HS-27A (cell line): ENCODE results near the gene KRTAP2-4.
"Not testable (repeated sequence)": the region's sequence is repeated elsewhere in the genome, so short reads cannot be mapped to it uniquely, and the experiment has no call there.

Experiments used
- DNase-seq: peaks from one replicate; pipeline ENCODE4 v3.0.0-alpha.2; 2012; ENCODE audit warnings: low read depth, missing footprints

KRTAP2-4 gene

DNA sequence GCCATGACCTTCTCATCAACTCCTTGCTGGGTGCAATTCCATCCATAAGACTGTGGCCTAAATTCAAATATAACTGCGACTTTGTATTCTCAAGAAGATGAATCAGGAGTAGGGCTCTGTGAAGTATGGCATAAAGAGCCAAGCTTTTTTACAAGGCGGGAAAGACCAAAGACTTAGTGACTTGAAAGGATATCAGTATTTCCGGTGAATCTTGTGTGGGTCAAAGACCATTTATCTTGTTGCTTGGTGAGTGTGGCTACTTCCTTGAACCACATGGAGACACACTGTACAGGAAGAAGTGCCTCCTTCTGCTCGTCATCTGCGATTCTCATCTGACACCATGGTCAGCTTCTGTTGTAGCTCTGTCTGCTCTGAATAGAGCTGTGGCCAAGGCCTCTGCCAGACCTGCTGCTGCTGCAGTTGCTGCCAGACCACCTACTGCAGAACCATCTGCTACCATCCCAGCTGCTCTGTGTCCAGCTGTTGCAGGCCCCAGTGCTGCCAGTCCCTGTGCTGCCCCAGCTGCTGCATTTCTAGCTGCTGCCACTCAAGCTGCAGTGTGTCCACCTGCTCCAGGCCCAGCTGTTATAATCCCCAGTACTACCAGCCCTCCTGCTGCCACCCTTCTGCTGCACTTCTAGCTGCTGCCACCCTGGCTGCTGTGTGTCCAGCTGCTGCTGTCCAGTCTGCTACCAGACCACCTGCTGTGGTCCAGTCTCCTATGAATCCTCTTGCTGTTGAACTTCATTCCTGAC, 6.1 kb upstream of the KRTAP2-4 start:
- no peak for DNase-seq

DNA sequence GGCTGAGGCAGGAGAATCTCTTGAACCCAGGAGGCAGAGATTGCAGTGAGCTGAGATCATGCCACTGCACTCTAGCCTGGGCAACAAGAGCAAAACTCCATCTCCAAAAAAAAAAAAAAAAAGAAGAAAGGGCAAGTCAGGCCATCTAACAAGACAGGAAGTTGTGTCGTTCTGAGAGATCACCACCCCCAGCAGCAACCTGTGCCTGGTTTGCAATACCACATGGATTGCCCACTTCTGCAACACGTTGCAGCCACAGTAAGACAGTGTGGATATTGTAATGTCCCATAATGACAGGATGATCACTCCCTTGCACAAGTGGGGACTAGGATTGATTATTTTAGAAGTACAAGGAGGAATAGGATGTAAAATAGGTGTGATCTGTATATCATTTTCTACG, 3.4 kb upstream of the KRTAP2-4 start:
- DNase-seq, result no peak

DNA sequence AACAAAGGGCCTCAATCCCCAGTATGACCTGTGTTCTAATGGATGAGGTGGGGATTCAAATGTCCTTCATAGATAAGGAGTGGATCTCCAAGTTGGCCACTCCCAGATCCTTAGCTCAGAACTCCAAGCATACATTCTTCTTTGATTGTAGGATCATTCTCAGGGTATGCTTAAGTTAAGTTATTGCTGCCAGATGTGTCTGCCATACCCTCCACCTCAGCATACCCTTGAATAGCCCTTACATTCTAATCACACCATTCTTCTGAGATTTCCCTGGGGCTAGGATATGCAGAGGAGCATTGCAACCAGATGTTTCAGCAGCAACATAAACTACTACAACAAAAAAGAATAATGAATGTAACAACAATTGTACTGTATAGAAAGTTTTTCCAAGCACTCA, 1.6 kb upstream of the KRTAP2-4 start:
- no peak for DNase-seq

DNA sequence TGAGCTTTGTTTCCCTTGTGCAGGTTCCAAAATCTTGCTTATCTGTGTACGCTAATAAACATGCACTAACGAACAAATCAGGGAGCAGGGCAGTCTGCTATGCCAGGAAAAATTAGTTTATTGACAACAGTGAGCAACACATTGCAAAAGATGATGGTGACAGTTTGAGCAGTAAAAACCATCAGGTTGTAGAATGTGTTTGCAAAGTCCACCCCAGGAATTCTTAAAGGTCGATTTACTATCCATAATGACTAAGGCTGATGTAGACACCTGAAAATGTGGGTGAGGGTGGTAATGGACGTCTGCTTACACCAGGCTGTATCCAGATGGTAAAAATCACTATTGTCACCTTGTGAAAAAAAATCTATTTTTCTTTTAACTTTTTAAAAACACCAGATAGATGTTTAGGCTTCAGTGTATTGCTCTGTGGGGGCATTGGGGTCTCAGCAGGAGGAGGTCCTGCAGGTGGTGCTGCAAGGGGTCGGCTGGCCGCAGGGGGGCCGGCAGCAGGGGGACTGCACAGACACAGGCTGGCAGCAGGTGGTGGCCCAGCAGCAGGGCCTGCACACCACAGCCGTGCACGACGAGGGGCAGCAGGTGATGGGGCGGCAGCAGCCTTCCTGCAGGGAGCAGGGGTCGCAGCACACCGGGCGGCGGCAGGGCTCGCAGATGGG, 526 bp downstream of the KRTAP2-4 start:
- not testable (repeated sequence) for DNase-seq

DNA sequence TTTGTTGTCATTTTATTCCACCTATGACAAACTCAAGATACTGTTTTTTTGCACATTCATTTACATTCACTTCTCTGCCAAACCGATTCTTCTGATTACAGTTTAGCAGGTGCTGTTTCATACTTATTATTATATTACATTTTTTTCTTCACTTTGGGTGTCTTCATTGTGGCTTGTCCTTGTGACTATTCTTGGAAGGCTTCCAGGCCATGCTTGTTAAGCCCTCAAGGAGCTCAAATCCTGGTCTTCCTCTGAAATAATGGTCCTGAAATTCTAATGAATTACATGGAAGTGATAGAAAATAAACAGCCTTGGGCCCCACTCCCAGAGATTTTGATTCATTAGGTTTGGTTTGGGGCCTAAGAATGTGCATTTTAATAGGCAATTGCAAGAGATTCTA, 1.4 kb downstream of the KRTAP2-4 start:
- DNase-seq, result no peak

DNA sequence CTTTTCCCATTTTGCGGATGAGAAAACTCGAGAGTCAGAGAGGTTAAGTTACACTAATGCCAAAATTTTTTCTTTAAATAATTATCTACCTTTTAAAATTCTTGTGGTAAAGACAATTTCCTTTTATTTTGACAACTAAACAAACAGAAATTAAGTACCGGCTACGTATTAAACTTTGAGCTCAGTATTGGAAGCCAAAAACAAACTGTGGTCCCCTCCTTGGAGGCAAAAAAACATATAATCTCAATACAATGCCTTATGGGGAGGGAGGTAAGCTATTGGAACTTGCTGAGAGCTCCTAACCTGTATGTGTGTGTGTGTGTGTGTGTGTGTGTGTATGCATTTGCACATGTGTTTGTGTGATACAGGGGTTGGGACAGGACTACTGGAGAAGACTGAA, 2.2 kb downstream of the KRTAP2-4 start:
- DNase-seq, result no peak

DNA sequence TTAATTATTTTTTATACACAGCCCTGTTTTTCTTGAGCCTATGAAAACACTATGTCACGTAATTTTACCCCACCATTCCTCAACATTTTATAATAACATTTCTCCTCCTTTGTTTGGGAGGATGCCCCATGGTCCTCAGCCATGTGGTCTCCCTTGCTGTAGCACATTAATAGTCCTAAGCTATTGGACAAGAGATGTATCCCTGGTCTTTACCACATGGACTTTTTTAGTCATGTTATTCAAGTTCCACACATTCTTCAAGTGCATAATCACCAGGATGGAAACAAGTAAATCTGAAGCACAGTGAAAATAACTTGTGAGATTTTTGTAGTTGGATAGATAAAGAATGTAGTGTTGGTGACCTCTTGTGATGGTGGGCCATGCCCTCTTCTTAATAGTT, 3.7 kb downstream of the KRTAP2-4 start:
- no peak for DNase-seq

DNA sequence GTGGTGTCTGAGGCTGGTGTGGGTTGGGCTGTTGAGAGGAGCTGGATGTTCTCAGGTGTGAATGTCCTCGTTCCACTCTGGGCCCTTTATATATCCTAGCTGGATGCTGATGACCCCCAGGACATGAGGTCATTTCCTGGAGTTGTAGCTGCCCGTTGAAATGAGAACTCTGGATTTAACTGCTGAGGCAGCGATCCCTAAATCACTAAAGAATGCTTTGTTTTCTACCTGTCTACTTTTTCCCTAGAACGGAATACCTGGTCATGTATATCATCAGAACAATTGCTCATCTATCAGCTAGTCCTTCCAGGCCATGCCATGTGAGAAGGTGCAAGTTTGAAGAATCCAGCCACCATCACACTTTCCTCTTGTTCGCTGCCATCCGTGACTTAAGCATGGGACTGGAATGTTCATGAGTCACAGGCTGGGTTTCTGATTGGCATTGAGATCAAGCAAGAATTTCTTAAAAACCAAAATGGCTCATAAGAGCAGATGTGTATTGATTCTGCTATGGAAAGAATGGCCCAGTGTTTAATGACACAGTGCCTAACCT, 5.6 kb downstream of the KRTAP2-4 start, which contains the start of gene KRTAP2-3:
KRTAP2-3 (minus strand) TSS at position 63 of the 553 bp plus-strand sequence. CDS start 64 bp downstream, outside the sequence.
- DNase-seq, result peak; percentile 88

DNA sequence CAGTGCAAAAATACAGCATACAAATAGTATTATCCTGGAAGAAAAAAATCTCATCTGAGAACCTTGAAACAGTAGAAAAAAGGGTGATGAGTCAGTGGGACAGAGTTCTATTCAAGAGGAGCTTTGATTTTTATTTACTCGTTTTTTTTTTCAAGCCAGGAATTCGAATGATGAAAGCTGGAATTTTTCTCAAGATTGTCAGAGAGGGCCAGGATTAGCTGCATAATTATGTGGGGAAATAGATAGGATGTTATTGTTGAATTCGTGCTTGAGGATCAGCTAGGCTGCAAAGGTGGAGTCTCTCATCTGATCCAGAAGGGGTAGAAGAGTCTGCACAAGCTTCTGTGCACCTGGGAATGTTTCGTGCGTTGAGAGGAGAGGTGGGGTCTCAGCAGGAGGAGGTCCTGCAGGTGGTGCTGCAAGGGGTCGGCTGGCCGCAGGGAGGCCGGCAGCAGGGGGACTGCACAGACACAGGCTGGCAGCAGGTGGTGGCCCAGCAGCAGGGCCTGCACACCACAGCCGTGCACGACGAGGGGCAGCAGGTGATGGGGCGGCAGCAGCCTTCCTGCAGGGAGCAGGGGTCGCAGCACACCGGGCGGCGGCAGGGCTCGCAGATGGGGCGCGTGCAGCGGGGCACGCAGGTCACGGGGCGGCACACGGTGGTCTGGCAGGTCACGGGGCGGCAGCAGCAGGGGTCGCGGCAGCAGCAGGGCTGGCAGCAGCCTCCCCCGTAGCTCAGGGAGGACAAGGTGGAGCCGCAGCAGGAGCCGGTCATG, 6.2 kb downstream of the KRTAP2-4 start:
- not testable (repeated sequence) for DNase-seq

DNA sequence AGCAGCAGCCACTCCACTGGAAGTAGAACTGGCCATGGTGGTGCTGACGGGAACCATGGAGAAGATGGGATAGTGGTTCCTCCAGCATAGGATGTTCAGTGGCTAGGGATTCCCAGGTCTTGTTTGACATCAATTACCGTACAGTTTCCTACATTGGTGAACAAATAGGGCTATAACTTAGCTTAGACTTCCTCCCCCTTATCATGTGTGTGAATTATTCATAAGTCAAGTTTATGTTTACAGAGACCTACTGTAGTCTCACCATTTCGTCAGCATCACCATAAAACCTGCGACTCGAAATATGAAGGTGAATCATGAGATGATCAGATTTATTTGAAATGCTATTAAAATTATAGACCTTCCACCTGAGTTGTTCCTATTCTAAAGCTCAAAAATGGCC, 6.9 kb downstream of the KRTAP2-4 start:
- DNase-seq, result no peak

DNA sequence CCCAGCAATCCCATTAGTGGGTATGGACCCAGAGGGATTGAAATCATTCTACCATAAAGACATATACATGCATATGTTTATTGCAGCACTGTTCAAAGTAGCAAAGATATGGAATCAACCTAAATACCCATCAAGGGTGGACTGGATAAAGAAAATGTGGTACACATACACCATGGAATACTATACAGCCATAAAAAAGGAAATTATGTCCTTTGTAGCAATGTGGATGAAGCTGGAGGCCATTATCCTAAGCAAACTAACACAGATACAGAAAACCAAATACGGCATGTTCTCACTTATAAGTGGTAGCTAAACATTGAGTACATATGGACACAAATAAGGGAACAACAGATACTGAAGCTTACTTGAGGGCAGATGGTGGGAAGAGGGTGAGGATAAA, 8.1 kb downstream of the KRTAP2-4 start:
- no peak for DNase-seq

DNA sequence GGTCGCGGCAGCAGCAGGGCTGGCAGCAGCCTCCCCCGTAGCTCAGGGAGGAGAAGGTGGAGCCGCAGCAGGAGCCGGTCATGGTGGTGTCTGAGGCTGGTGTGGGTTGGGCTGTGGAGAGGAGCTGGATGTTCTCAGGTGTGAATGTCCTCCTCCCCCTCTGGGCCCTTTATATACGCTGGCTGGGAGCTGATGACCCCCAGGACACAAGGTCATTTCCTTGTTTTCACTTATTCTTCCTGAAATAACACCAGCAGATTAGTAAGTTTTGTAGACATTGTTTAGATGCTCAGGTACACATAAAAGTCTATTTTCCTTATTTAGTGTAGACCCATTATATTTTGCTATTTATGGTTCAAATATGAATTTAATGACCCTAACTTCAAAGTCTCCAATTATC, 10.5 kb downstream of the KRTAP2-4 start, which contains the start of gene KRTAP2-2:
KRTAP2-2 (minus strand) TSS at position 101 of the 400 bp plus-strand sequence; CDS start at position 82, 19 bp downstream.
- DNase-seq, result not testable (repeated sequence)

DNA sequence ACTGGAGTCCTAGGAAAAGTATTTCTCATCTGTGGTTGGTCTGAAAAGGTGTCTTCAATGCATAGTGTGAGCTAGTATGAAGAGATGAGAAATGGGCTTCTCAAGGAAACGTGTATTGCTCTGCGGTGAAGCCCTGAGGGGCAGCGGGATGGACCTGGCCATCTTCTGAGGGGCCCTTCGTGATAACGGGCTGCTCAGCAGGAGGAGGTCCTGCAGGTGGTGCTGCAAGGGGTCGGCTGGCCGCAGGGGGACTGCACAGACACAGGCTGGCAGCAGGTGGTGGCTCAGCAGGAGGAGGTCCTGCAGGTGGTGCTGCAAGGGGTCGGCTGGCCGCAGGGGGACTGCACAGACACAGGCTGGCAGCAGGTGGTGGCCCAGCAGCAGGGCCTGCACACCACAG, 11.1 kb downstream of the KRTAP2-4 start:
- not testable (repeated sequence) for DNase-seq

DNA sequence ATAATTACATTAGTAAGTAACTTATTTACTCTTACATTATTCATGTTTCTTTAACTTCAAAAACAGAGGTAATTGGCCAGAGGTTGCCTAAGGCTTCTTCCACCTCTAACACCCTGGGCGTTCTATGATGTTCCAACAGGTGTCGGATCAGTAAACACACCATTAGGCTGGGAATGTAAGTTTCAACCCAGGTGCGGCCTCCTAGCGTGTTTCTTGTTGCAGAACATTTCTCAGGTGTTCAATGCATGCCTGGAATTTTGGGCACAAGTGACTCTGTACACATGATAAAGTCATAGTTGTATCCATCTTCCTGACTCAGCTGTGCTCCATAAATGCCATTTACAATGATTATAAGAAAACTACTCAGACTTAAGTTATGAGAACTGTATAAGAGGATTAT, 11.7 kb downstream of the KRTAP2-4 start:
- DNase-seq, result no peak

DNA sequence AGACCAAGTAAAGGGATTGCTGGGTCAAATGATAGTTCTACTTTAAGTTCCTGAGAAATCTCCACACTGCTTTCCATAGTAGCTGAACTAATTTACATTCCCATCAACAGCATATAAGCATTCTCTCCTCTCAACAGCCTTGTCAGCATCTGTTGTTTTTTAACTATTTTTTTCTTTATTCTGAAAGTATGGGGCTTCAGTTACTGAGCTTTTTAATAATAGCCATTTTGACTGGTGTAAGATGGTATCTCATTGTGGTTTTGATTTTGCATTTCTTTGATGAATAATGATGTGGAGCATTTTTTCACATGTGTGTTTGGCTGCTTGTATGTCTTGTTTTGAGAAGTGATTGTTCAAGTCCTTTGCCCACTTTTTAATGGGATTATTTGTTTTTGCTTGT, 13.1 kb downstream of the KRTAP2-4 start:
- DNase-seq, result no peak

DNA sequence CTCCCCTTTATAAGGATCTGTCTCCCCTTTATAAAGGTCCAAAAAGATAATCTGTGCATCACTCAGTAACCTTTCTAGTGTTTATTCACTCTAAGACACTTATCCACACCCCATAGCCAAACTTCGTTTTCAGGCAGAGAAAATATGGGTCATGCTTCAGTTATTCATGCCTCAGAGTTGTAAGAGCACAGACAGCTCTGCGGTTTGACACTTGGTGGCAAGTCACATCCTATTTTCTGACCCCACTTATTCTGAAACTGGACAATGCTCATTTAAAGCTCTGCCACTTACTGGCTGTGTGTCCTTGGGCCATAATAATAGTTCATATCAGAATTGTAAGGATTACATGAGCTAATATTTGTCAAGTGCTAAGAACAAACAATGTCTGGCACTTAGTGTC, 16.6 kb downstream of the KRTAP2-4 start:
- DNase-seq, result no peak

DNA sequence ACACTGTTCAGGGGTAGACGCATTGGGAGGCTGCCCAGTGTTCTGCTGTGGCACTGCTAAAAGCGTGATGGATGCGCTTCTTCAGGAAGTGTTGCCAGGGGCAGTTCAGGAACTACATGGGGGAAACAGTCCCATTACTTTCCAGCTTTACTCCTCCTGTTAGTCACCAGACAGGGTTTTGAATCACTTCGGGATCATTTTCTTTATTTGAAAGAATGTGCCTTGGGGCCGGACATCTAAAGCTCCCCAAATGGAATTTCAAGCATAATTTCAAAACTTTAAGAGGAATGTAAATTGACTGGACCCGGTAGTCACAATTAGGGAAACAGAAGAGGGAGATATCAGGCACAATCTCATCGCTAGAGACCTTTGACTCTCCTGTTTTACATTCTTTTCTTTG, 17.2 kb downstream of the KRTAP2-4 start:
- DNase-seq, result no peak

DNA sequence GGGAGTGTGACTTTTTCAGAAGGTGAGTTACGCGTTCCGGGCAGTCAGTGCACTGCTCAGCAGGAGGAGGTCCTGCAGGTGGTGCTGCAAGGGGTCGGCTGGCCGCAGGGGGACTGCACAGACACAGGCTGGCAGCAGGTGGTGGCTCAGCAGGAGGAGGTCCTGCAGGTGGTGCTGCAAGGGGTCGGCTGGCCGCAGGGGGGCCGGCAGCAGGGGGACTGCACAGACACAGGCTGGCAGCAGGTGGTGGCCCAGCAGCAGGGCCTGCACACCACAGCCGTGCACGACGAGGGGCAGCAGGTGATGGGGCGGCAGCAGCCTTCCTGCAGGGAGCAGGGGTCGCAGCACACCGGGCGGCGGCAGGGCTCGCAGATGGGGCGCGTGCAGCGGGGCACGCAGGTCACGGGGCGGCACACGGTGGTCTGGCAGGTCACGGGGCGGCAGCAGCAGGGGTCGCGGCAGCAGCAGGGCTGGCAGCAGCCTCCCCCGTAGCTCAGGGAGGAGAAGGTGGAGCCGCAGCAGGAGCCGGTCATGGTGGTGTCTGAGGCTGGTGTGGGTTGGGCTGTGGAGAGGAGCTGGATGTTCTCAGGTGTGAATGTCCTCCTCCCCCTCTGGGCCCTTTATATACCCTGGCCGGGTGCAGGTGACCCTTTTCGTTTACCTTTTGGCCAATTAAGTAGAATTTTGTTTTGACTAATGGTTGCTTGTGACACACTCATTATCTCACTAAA, 18.8 kb downstream of the KRTAP2-4 start, which contains the start of gene KRTAP2-1:
KRTAP2-1 (minus strand) TSS at position 582 of the 731 bp plus-strand sequence; CDS start at position 533, 49 bp downstream.
- DNase-seq, result not testable (repeated sequence)

DNA sequence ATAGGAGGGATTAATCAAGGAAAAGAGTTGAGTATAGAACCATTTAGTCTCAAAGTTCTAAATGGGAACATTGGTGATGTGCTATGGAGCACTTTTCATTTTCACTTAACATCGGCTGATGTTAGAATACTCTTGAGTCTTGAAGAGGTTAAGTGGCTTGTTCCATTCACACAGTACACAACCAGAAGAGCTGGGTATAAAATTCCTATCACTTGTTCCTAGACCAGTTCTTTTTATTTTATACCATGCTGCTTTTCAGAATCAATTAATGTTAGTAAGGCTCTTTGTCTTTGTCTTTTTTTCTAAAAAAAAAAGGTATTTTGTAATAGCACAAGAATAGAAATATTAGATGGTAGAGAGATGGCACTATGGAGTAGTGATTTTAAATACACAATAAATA, 22.7 kb downstream of the KRTAP2-4 start:
- DNase-seq, result no peak

DNA sequence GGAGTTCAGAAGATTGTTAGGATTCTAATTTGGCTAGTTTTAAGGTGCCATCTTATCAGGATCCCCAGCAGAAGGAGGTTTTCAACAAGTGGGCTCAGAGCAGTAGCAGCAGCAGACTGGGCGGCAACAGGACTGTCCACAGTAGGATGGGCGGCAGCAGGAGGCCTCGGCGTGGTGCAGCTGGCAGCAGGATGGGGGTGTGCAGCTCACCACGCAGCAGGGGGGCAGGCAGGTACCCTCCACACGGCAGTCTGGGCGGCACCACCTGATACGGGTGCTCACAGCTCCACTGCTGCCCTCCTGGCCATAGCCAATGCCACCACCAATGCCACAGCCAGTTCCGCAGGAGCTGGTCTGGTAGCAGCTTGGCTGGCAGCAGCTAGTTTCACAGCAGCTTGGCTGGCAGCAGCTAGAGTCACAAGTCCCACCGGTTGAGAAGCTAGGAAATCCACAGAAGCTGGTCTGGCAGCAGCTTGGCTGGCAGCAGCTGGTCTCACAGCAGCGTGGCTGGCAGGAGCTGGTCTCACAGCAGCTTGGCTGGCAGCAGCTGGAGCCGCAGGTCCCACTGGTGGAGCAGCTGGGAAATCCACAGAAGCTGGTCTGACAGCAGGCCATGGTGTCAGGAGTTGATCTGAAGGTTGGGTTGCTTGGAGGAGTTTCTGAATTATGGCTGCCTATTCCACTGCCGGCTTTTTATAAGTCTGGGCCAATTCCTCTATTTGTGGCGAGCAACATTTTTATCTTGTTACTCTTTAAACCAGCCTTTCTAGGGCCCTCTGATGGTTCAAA, 24.7 kb downstream of the KRTAP2-4 start, which contains the start of gene KRTAP1-1:
KRTAP1-1 (minus strand) TSS at position 668 of the 789 bp plus-strand sequence; CDS start at position 615, 53 bp downstream.
- not testable (repeated sequence) for DNase-seq
